ENCODE measurements around the gene IL10. TPM values are rescaled to one million over a fixed set of nuclear protein-coding genes. Genes with fewer than 3 reads are reported as not detected.

IL10 gene
- total RNA-seq, 6 experiments from 2014 or later = 0.26 to 2.2 (median 0.63) TPM; not detected in 2

- 100% methylated on average over 2 of the region's 6 CpGs for WGBS (ENCODE audit: insufficient coverage, low coverage, low lambda C conversion rate, missing lambda C conversion rate)
- no peak for DNase-seq
Measured at GRCh38 chr1:206729050-206729449, 43.2 kb downstream of the IL10 start.

GRCh38 chr1:206728697-206728987 lies 43.7 kb downstream of the IL10 start:
- Histone ChIP-seq H3K4me3 (no peak overlapping the region), H3K27ac (no peak overlapping the region), H3K4me1 (peaks cover 0 to 31% (median 12%) of the 10 kb centered on the region in 4 donors), H3K9me3 (no peaks in the 10 kb centered on the region), H3K36me3 (peaks cover 9 to 42% (median 23%) of the 10 kb centered on the region in 4 donors), H3K27me3 (no peaks in the 10 kb centered on the region)
- no peak for ATAC-seq
- intact Hi-C loops (cut with DNase I) = no loop called here
- 81% methylated on average over 6 of the region's 9 CpGs for WGBS (ENCODE audit: insufficient coverage, low coverage, low lambda C conversion rate, missing lambda C conversion rate)
- TF ChIP-seq POLR2A (IDR thresholded peaks at IDR 0.05) (no peak), CTCF (IDR thresholded peaks at IDR 0.05) (no peak)
- no peak for DNase-seq

More at GRCh38 chr1:206729050-206729449, 43.2 kb downstream of the IL10 start:
- no peaks in the 10 kb centered on the region for H3K9me3 ChIP-seq
- TF ChIP-seq CTCF (IDR thresholded peaks at IDR 0.05) (no peak), POLR2A (IDR thresholded peaks at IDR 0.05) (no peak)
- peaks cover 9 to 42% (median 23%) of the 10 kb centered on the region in 4 donors for H3K36me3 ChIP-seq
- H3K4me3 ChIP-seq = no peak overlapping the region
- ATAC-seq = no peak
- H3K27ac ChIP-seq = no peak overlapping the region
- intact Hi-C loops (cut with DNase I) = no loop called here
- H3K4me1 ChIP-seq = peaks cover 0 to 28% (median 11%) of the 10 kb centered on the region in 4 donors
- H3K27me3 ChIP-seq = no peaks in the 10 kb centered on the region

- no peak overlapping the region for H3K27ac ChIP-seq
- H3K4me1 ChIP-seq = peaks cover 0 to 36% (median 15%) of the 10 kb centered on the region in 4 donors
- WGBS (ENCODE audit: insufficient coverage, low coverage, low lambda C conversion rate, missing lambda C conversion rate) = 73% methylated on average over 6 of the region's 8 CpGs
- H3K27me3 ChIP-seq = no peaks in the 10 kb centered on the region
- TF ChIP-seq CTCF (IDR thresholded peaks at IDR 0.05) (no peak), POLR2A (IDR thresholded peaks at IDR 0.05) (no peak)
- DNase-seq (no peak), ATAC-seq (no peak)
- no peak overlapping the region for H3K4me3 ChIP-seq
- intact Hi-C loops (cut with DNase I) = no loop called here
- peaks cover 9 to 37% (median 23%) of the 10 kb centered on the region in 4 donors for H3K36me3 ChIP-seq
- H3K9me3 ChIP-seq = no peaks in the 10 kb centered on the region
Measured at GRCh38 chr1:206727981-206728696, 44.2 kb downstream of the IL10 start.

- ATAC-seq (peak in 3 of 4 donors; percentile 7 to 34 (median 22)), DNase-seq (peak in 1 of 3 donors; percentile 51)
- H3K9me3 ChIP-seq = no peaks in the 10 kb centered on the region
- intact Hi-C loops (cut with DNase I) = no loop called here
- H3K4me1 ChIP-seq = peaks cover 0 to 60% (median 24%) of the 10 kb centered on the region in 4 donors
- WGBS (ENCODE audit: insufficient coverage, low coverage, low lambda C conversion rate, missing lambda C conversion rate) = 45% methylated on average over 7 of the region's 9 CpGs
- H3K36me3 ChIP-seq = peaks cover 0 to 12% (median 8%) of the 10 kb centered on the region in 4 donors
- peak overlapping the region in 1 of 3 donors; percentile 95 for H3K27ac ChIP-seq
- H3K27me3 ChIP-seq = no peaks in the 10 kb centered on the region
- no peak overlapping the region for H3K4me3 ChIP-seq
- TF ChIP-seq CTCF (IDR thresholded peaks at IDR 0.05) = peak; percentile 35 to 60 (median 50)
- no peak for TF ChIP-seq POLR2A (IDR thresholded peaks at IDR 0.05)
Measured at GRCh38 chr1:206725109-206725963, 47.0 kb downstream of the IL10 start.

Data from right lobe of liver (tissue), 6 donors.